ENCODE data around the gene NAALAD2.
"Not testable (repeated sequence)": the region's sequence is repeated elsewhere in the genome, so short reads cannot be mapped to it uniquely, and the experiment has no call there.

NAALAD2 gene

GRCh38 chr11:90197377-90197776 lies 62.9 kb downstream of the NAALAD2 start:
- DNase-seq: no peak

- DNase-seq: no peak
Observed at GRCh38 chr11:90202342-90202741, 67.9 kb downstream of the NAALAD2 start.

- no peak for DNase-seq
Observed at GRCh38 chr11:90204407-90204806, 69.9 kb downstream of the NAALAD2 start.

- peak; percentile 71 for DNase-seq
Observed at GRCh38 chr11:90204832-90205646, 70.6 kb downstream of the NAALAD2 start.

GRCh38 chr11:90207992-90208391 lies 73.5 kb downstream of the NAALAD2 start:
- not testable (repeated sequence) for DNase-seq

GRCh38 chr11:90208857-90209256 lies 74.4 kb downstream of the NAALAD2 start:
- no peak for DNase-seq

GRCh38 chr11:90213322-90213721 lies 78.9 kb downstream of the NAALAD2 start:
- no peak for DNase-seq

GRCh38 chr11:90216611-90217010 lies 82.1 kb downstream of the NAALAD2 start:
- DNase-seq: no peak

GRCh38 chr11:90218606-90219005 lies 84.1 kb downstream of the NAALAD2 start:
- no peak for DNase-seq

- no peak for DNase-seq
Observed at GRCh38 chr11:90219438-90219837, 85.0 kb downstream of the NAALAD2 start.

- DNase-seq: no peak
Observed at GRCh38 chr11:90220391-90220790, 85.9 kb downstream of the NAALAD2 start.

GRCh38 chr11:90221803-90222458 lies 87.5 kb downstream of the NAALAD2 start:
- DNase-seq: no peak

- DNase-seq: peak; percentile 91
Observed at GRCh38 chr11:90222459-90223247, 88.2 kb downstream of the NAALAD2 start, which contains the start of gene CHORDC1. TSS of gene CHORDC1 (minus strand) at chr11:90223049. CDS start at chr11:90222954, 95 bp downstream.

- no peak for DNase-seq
Observed at GRCh38 chr11:90223248-90223585, 88.8 kb downstream of the NAALAD2 start.

- DNase-seq: no peak
Observed at GRCh38 chr11:90228056-90228455, 93.6 kb downstream of the NAALAD2 start.

- DNase-seq: no peak
Observed at GRCh38 chr11:90229791-90230190, 95.3 kb downstream of the NAALAD2 start.

- no peak for DNase-seq
Observed at GRCh38 chr11:90234977-90235376, 100.5 kb downstream of the NAALAD2 start.

- DNase-seq: no peak
Observed at GRCh38 chr11:90235526-90235925, 101.1 kb downstream of the NAALAD2 start.

GRCh38 chr11:90237004-90237403 lies 102.5 kb downstream of the NAALAD2 start:
- no peak for DNase-seq

- DNase-seq: not testable (repeated sequence)
Observed at GRCh38 chr11:90239967-90240636, 105.6 kb downstream of the NAALAD2 start.

- DNase-seq: no peak
Observed at GRCh38 chr11:90241414-90241813, 107.0 kb downstream of the NAALAD2 start.

Measured in CD4-positive, alpha-beta T cell treated with Interleukin-4 for 4 hours (primary cell).